Smooth muscle cell (in vitro differentiated cells): ENCODE measurements around the gene CHN1. TPM values are rescaled to one million over a fixed set of nuclear protein-coding genes. Genes with fewer than 3 reads are reported as not detected.

Source experiments
- DNase-seq: peaks from one replicate; lab custom pipeline; 2025; ENCODE audit not compliant: unreplicated experiment; lab: John Stamatoyannopoulos, UW
- H2AFZ ChIP-seq: fragments of 200-600 bp; sonication (generic); 2 replicates; pipeline ENCODE4 v1.6.0; 2016; ENCODE audit warnings: antibody characterized with exemption, low read depth, mild to moderate bottlenecking
- H3F3A ChIP-seq: fragments of 200-600 bp; sonication (generic); 2 replicates; pipeline ENCODE4 v1.6.0; 2017; ENCODE audit warnings: antibody characterized with exemption, low read depth
- H3K27ac ChIP-seq: fragments of 200-600 bp; sonication (generic); 2 replicates; pipeline ENCODE4 v1.5.1; 2016; ENCODE audit warnings: low read depth, mild to moderate bottlenecking
- H3K27me3 ChIP-seq: fragments of 200-600 bp; sonication (generic); 2 replicates; pipeline ENCODE4 v1.6.1; 2016; ENCODE audit warnings: low read depth, mild to moderate bottlenecking
- H3K36me3 ChIP-seq: fragments of 200-600 bp; sonication (generic); 2 replicates; pipeline ENCODE4 v1.5.1; 2016; ENCODE audit warnings: low read depth
- H3K4me1 ChIP-seq: fragments of 200-600 bp; sonication (generic); 2 replicates; pipeline ENCODE4 v1.5.1; 2016; ENCODE audit warnings: low read depth
- H3K4me2 ChIP-seq: fragments of 200-600 bp; sonication (generic); 2 replicates; pipeline ENCODE4 v1.6.0; 2016; ENCODE audit warnings: mild to moderate bottlenecking
- H3K4me3 ChIP-seq: fragments of 200-600 bp; sonication (generic); 2 replicates; pipeline ENCODE4 v1.5.1; 2016; ENCODE audit warnings: mild to moderate bottlenecking
- H3K79me2 ChIP-seq: fragments of 200-600 bp; sonication (generic); 2 replicates; pipeline ENCODE4 v1.6.0; 2016; ENCODE audit warnings: low read depth, mild to moderate bottlenecking
- H3K9ac ChIP-seq: fragments of 200-600 bp; sonication (generic); 2 replicates; pipeline ENCODE4 v1.6.0; 2016; ENCODE audit warnings: low read depth
- H3K9me3 ChIP-seq: fragments of 200-600 bp; sonication (generic); replicated peaks from 2 replicates; pipeline ENCODE4 v1.5.1; 2016; ENCODE audit warnings: low read depth
- H4K20me1 ChIP-seq: fragments of 200-600 bp; sonication (generic); 2 replicates; pipeline ENCODE4 v1.6.0; 2016; ENCODE audit warnings: low read depth
- WGBS: methylation state at CpG from one replicate; pipeline ENCODE4 v1.1.7; 2016; ENCODE audit warnings: low lambda C conversion rate; 5-methylcytosine and 5-hydroxymethylcytosine counted together
- polyA plus RNA-seq: library from polyadenylated mRNA; unstranded; fragments of >200 nt; fragmentation: Nextera tagmentation; extraction: Ambion mirVana; gene quantifications from 2 replicates; pipeline ENCODE4 v1.2.1, GENCODE V29; 2016
- total RNA-seq: library from RNA; depleted of rRNA; stranded (reverse); fragments of >200 nt; gene quantifications from 2 replicates; pipeline ENCODE4 v1.2.3, GENCODE V29; 2014
- TF ChIP-seq, protein P1 (sequence below): fragments of 200-600 bp; sonication (generic); IDR thresholded peaks from 2 replicates; pipeline ENCODE4 v1.5.1; 2017; ENCODE audit warnings: borderline replicate concordance, mild to moderate bottlenecking, antibody characterized with exemption; ENCODE audit not compliant: insufficient read depth, poor library complexity, severe bottlenecking

Gene CHN1
- total and polyA plus RNA-seq, 2 experiments from 2014 or later: 33.5 to 44.8 TPM

DNA sequence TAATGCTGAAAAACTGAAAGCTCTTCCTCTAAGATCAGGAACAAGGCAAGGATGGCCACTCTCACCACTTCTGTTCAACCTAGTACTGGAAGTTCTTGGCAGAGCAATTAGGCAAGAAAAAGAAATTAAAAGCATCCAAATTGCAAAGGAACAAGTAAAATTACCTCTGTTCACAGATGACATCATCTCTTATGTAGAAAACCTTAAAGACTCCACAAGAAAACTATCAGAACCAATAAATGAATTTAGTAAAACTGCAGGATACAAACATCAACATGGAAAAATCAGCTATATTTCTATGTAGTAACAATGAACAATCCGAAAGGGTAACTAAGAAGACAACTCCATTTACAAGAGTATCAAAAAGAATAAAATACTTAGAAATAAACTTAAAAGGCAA lies 112.2 kb downstream of the CHN1 start:
- TF ChIP-seq, protein P1, sequence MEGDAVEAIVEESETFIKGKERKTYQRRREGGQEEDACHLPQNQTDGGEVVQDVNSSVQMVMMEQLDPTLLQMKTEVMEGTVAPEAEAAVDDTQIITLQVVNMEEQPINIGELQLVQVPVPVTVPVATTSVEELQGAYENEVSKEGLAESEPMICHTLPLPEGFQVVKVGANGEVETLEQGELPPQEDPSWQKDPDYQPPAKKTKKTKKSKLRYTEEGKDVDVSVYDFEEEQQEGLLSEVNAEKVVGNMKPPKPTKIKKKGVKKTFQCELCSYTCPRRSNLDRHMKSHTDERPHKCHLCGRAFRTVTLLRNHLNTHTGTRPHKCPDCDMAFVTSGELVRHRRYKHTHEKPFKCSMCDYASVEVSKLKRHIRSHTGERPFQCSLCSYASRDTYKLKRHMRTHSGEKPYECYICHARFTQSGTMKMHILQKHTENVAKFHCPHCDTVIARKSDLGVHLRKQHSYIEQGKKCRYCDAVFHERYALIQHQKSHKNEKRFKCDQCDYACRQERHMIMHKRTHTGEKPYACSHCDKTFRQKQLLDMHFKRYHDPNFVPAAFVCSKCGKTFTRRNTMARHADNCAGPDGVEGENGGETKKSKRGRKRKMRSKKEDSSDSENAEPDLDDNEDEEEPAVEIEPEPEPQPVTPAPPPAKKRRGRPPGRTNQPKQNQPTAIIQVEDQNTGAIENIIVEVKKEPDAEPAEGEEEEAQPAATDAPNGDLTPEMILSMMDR: no peak
- Histone ChIP-seq H3K4me2 (no peak overlapping the region), H3K27me3 (no peaks in the 10 kb centered on the region), H3F3A (no peaks in the 10 kb centered on the region), H2AFZ (no peak overlapping the region), H3K9me3 (no peaks in the 10 kb centered on the region), H3K9ac (no peak overlapping the region), H4K20me1 (no peaks in the 10 kb centered on the region), H3K27ac (no peak overlapping the region), H3K4me3 (no peak overlapping the region), H3K79me2 (no peaks in the 10 kb centered on the region), H3K4me1 (peaks cover 10% of the 10 kb centered on the region), H3K36me3 (no peaks in the 10 kb centered on the region)
- WGBS: 95% methylated on average over 1 of the region's 1 CpG
- no peak for DNase-seq

DNA sequence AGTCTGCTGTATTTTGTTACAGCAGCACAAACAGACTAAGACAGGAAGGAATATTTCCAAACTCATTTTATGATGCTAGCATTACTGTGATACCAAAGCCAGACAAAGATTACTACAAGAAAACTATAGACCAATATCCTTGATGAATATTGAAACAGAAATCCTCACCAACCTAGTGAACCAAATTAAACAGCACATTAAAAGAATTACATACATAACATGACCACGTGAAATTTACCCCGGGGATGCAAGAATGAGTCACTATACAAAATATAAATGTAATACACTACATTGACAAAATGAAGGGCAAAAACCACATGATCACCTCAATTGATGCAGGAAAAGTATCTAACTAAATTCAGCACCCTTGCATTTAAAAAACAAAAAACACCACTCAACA lies 112.6 kb downstream of the CHN1 start:
- TF ChIP-seq, protein P1: no peak
- Histone ChIP-seq H3K36me3 (no peaks in the 10 kb centered on the region), H3K9ac (no peak overlapping the region), H3K79me2 (no peaks in the 10 kb centered on the region), H2AFZ (no peak overlapping the region), H3F3A (no peaks in the 10 kb centered on the region), H3K9me3 (no peaks in the 10 kb centered on the region), H3K4me1 (peaks cover 10% of the 10 kb centered on the region), H3K4me2 (no peak overlapping the region), H4K20me1 (no peaks in the 10 kb centered on the region), H3K27ac (no peak overlapping the region), H3K27me3 (no peaks in the 10 kb centered on the region), H3K4me3 (no peak overlapping the region)
- WGBS: 92% methylated on average over 2 of the region's 2 CpGs
- DNase-seq: no peak

DNA sequence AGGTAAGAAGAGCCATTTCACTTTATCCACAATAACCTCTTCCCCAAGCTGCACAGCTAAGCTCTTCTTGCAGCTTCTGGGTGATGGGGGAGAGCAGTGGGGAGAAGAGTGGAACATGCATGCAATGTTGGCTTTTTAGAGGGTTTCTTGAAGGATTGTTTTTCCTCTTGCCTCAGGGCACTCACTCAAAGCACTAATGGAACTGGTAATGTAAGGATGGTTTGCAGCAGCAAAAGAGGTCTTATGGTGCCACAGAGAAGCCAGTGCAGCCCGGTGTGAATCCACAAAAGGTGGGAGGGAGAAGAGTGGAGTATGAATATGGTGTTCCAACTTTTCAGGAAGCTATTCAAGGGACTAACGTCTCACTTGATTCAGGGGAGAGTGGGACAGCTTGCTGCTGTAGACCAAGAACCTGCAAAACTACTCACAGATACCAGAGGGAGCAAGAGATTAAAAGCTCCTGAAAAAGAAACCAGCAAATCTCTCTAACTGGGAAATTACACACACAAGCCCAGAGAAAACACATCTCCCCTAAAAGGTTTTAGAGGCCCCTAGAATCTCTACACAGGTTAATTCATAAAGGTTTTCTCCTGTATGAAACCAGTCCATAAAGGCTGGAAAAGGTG lies 116.4 kb downstream of the CHN1 start:
- TF ChIP-seq, protein P1: no peak
- Histone ChIP-seq H3K79me2 (no peaks in the 10 kb centered on the region), H4K20me1 (no peaks in the 10 kb centered on the region), H3K4me2 (no peak overlapping the region), H3K36me3 (no peaks in the 10 kb centered on the region), H3K9me3 (no peaks in the 10 kb centered on the region), H3K27me3 (no peaks in the 10 kb centered on the region), H2AFZ (peak overlapping the region; percentile 23), H3K9ac (no peak overlapping the region), H3K27ac (no peak overlapping the region), H3K4me1 (peaks cover 10% of the 10 kb centered on the region), H3F3A (no peaks in the 10 kb centered on the region), H3K4me3 (no peak overlapping the region)
- no peak for DNase-seq
- 32% methylated on average over 2 of the region's 2 CpGs for WGBS

DNA sequence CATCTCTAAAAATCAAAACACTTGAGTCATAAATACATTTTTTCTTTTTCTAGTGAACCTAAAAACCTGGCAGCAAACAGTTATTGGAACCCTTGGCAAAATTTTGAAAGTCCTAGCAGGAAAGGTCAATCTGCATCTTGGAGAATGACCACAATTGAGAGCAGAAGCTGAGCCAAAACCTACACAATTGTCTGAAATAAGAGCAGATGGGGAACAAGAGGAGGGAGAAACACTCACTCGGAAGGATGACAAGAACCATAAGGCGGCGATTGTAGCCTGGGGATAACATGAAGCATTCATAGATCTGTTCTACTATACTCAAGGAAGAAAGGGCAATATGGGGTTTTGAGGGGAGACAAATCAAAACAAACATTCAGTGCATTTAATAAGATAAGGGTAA lies 117.0 kb downstream of the CHN1 start:
- TF ChIP-seq, protein P1: no peak
- H3K27ac ChIP-seq: no peak overlapping the region
- no peak overlapping the region for H3K9ac ChIP-seq
- no peaks in the 10 kb centered on the region for H3F3A ChIP-seq
- no peak for DNase-seq
- H3K4me3 ChIP-seq: no peak overlapping the region
- H4K20me1 ChIP-seq: no peaks in the 10 kb centered on the region
- H3K79me2 ChIP-seq: no peaks in the 10 kb centered on the region
- no peaks in the 10 kb centered on the region for H3K9me3 ChIP-seq
- H3K4me2 ChIP-seq: no peak overlapping the region
- peaks cover 15% of the 10 kb centered on the region for H3K4me1 ChIP-seq
- 88% methylated on average over 3 of the region's 3 CpGs for WGBS
- no peaks in the 10 kb centered on the region for H3K36me3 ChIP-seq
- no peak overlapping the region for H2AFZ ChIP-seq
- no peaks in the 10 kb centered on the region for H3K27me3 ChIP-seq
